K562 (cell line): Measurements from ENCODE around the gene IQCE. TPM values are rescaled to one million over a fixed set of nuclear protein-coding genes. Genes with fewer than 3 reads are reported as not detected.

Source experiments
- ARID1B ChIP-seq: fragments of 450-650 bp; IDR thresholded peaks from 2 replicates; pipeline ENCODE4 v1.6.1; 2016; ENCODE audit warnings: antibody characterized with exemption, mild to moderate bottlenecking, inconsistent platforms
- CC2D1A ChIP-seq: fragments of 450-650 bp; IDR thresholded peaks from 2 replicates; pipeline ENCODE4 v1.6.1; 2017; ENCODE audit warnings: mild to moderate bottlenecking
- HDAC3 ChIP-seq: fragments of 450-650 bp; IDR thresholded peaks from 2 replicates; pipeline ENCODE4 v1.6.1; 2018; ENCODE audit warnings: borderline replicate concordance, mild to moderate bottlenecking, moderate library complexity; ENCODE audit not compliant: partially characterized antibody
- MCM3 ChIP-seq: fragments of 450-650 bp; IDR thresholded peaks from 2 replicates; pipeline ENCODE4 v1.6.1; 2016
- RBFOX2 ChIP-seq: fragments of 200-400 bp; formaldehyde crosslinking; IDR thresholded peaks from 2 replicates; pipeline ENCODE4 v1.6.1; 2017; ENCODE audit warnings: low read depth, mild to moderate bottlenecking, low read length, moderate library complexity
- RUNX1 ChIP-seq: sonication (generic); IDR thresholded peaks from 2 replicates; pipeline ENCODE4 v1.6.1; 2016; ENCODE audit warnings: antibody characterized with exemption, low read depth
- SMAD2 ChIP-seq: fragments of 150-350 bp; IDR thresholded peaks from 2 replicates; pipeline ENCODE4 v1.6.1; 2014; ENCODE audit warnings: low read depth, mild to moderate bottlenecking, low read length
- TAF15 ChIP-seq: fragments of 200-400 bp; formaldehyde crosslinking; IDR thresholded peaks from 2 replicates; pipeline ENCODE4 v1.6.1; 2017; ENCODE audit warnings: mild to moderate bottlenecking, low read depth, low read length, moderate library complexity
- ZFP1 ChIP-seq: fragments of 450-650 bp; formaldehyde crosslinking; IDR thresholded peaks from 2 replicates; pipeline ENCODE4 v1.4.0; 2020; ENCODE audit warnings: mild to moderate bottlenecking, mixed read lengths
- ZFPM2 ChIP-seq: fragments of 250-450 bp; sonication (Bioruptor Pico); IDR thresholded peaks from 2 replicates; pipeline ENCODE4 v1.5.1; 2022; ENCODE audit warnings: mild to moderate bottlenecking
- ZKSCAN1 ChIP-seq: fragments of 150-350 bp; IDR thresholded peaks from 2 replicates; pipeline ENCODE4 v1.6.1; 2016; ENCODE audit warnings: low read depth, low read length
- ZNF644 ChIP-seq: fragments of 200-800 bp; sonication (Bioruptor generic); IDR thresholded peaks from 2 replicates; pipeline ENCODE4 v1.6.1; 2016; ENCODE audit warnings: low read depth, missing genetic modification characterization, missing compliant biosample characterization
- polyA plus RNA-seq, 8 experiments: library from polyadenylated mRNA; depleted of rRNA in 4 of 8; stranded (reverse) in 5 of 8; unstranded in 3 of 8; fragments of >200 nt; fragmentation: Nextera tagmentation in 2 of 8; fragmentation: Illumina TruSeq in 1 of 8; extraction: Ambion mirVana in 2 of 8; extraction: Trizol in 1 of 8; gene quantifications; 2 replicates each; pipeline versions ENCODE4 v1.2.1 to v1.2.3, GENCODE V29; 2011 to 2014; ENCODE audit warnings: inconsistent platforms in 1 of 8, missing spikeins in 1 of 8
- total RNA-seq, 7 experiments: library from RNA; depleted of rRNA in 6 of 7; stranded (reverse); fragments of >200 nt in 6 of 7; fragmentation: Illumina TruSeq in 2 of 7; extraction: Trizol in 2 of 7; gene quantifications; 2 replicates each; pipeline versions ENCODE4 v1.2.1 to v1.2.3, GENCODE V29; 2011 to 2021; ENCODE audit warnings: low replicate concordance in 1 of 7
- TF ChIP-seq, protein P1 (sequence below), 2 experiments: fragments of 450-650 bp; formaldehyde crosslinking in 1 of 2; IDR thresholded peaks; 2 replicates each; pipeline versions ENCODE4 v1.4.0 to v1.6.1; 2014 to 2020; ENCODE audit warnings: mild to moderate bottlenecking in 2 of 2, borderline replicate concordance in 1 of 2, low read depth in 1 of 2
- TF ChIP-seq, protein P2 (sequence below): fragments of 450-650 bp; conservative IDR thresholded peaks from 2 replicates; pipeline ENCODE4 v1.6.1; 2016; ENCODE audit warnings: missing genetic modification characterization, low read depth, mild to moderate bottlenecking, missing compliant biosample characterization, moderate library complexity
- TF ChIP-seq, protein P3 (sequence below): fragments of 250-450 bp; sonication (Bioruptor Pico); IDR thresholded peaks from 2 replicates; pipeline ENCODE4 v1.4.0; 2020; ENCODE audit warnings: mild to moderate bottlenecking, moderate library complexity

Gene IQCE
- total and polyA plus RNA-seq, 9 of the 15 experiments (the other 6 are each of a cell fraction or from before 2014, with no cell fraction given), result 0.18 to 8.5 (median 4.2) TPM

DNA sequence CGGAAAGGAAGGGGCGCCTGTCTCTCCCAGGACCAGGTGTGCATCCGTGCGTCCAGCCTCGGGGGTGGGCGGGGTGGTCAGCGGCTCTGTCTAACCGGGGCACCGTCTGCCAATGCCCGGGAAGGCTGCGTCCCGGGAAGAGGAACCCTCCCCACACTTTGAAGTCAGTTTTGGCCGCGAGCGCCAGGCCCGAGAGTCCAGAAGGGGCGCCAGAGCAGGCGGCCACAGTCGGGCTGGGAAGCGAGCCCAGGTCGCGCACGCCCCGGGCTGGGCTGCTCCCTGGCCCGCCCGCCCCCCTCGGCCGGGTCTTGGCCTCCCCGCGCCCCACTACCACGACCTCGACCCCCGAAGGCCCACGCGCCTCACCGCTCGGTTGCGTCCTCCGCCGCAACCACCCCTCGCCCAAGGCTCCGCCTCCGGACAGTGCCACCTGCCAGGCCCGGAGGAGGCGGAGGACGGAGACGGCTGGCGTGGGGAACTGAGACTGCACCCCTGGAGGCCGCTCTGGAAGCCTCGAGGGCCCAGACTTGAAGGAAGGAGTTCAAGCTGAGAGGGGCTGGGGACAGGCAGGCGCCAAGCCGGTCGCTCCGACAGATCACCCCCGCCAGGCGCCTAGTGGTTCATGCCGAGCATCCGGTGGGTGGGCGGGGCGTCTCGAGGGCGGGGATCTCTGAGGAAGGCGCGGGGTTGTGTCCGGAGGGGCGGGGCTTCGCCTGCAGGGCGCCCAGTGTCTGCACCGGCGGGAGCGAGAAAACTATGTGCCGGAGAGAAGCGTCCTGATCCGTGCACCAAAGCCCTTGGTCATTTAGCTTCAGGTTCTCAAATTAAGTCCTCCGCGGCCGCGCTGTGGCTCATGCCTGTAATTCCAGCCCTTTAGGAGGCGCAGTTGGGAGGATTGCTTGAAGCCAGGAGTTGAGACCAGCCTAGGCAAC is 3.4 kb upstream of the IQCE start, which contains the start of gene BRAT1 (continued):
- TF ChIP-seq MCM3 (no peak), SMAD2 (no peak), RBFOX2 (peak; percentile 83), ZKSCAN1 (peak; percentile 62), ZFPM2 (CRISPR knock-in tag) (no peak), ARID1B (peak; percentile 22), HDAC3 (no peak), CC2D1A (no peak), ZNF644 (tag) (no peak), TAF15 (no peak), RUNX1 (no peak), ZFP1 (CRISPR knock-in tag) (no peak)
- TF ChIP-seq, protein P1, sequence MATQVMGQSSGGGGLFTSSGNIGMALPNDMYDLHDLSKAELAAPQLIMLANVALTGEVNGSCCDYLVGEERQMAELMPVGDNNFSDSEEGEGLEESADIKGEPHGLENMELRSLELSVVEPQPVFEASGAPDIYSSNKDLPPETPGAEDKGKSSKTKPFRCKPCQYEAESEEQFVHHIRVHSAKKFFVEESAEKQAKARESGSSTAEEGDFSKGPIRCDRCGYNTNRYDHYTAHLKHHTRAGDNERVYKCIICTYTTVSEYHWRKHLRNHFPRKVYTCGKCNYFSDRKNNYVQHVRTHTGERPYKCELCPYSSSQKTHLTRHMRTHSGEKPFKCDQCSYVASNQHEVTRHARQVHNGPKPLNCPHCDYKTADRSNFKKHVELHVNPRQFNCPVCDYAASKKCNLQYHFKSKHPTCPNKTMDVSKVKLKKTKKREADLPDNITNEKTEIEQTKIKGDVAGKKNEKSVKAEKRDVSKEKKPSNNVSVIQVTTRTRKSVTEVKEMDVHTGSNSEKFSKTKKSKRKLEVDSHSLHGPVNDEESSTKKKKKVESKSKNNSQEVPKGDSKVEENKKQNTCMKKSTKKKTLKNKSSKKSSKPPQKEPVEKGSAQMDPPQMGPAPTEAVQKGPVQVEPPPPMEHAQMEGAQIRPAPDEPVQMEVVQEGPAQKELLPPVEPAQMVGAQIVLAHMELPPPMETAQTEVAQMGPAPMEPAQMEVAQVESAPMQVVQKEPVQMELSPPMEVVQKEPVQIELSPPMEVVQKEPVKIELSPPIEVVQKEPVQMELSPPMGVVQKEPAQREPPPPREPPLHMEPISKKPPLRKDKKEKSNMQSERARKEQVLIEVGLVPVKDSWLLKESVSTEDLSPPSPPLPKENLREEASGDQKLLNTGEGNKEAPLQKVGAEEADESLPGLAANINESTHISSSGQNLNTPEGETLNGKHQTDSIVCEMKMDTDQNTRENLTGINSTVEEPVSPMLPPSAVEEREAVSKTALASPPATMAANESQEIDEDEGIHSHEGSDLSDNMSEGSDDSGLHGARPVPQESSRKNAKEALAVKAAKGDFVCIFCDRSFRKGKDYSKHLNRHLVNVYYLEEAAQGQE (IDR thresholded peaks at IDR 0.05; ENCODE audit: borderline replicate concordance), result 0 out of 2 replicates have a peak, but pooled peaks have one; percentile 21
- TF ChIP-seq, protein P1 (CRISPR knock-in tag; IDR thresholded peaks at IDR 0.05; ENCODE audit: low read depth), result no peak
- TF ChIP-seq, protein P2, sequence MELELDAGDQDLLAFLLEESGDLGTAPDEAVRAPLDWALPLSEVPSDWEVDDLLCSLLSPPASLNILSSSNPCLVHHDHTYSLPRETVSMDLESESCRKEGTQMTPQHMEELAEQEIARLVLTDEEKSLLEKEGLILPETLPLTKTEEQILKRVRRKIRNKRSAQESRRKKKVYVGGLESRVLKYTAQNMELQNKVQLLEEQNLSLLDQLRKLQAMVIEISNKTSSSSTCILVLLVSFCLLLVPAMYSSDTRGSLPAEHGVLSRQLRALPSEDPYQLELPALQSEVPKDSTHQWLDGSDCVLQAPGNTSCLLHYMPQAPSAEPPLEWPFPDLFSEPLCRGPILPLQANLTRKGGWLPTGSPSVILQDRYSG (tag), result no peak
- TF ChIP-seq, protein P3, sequence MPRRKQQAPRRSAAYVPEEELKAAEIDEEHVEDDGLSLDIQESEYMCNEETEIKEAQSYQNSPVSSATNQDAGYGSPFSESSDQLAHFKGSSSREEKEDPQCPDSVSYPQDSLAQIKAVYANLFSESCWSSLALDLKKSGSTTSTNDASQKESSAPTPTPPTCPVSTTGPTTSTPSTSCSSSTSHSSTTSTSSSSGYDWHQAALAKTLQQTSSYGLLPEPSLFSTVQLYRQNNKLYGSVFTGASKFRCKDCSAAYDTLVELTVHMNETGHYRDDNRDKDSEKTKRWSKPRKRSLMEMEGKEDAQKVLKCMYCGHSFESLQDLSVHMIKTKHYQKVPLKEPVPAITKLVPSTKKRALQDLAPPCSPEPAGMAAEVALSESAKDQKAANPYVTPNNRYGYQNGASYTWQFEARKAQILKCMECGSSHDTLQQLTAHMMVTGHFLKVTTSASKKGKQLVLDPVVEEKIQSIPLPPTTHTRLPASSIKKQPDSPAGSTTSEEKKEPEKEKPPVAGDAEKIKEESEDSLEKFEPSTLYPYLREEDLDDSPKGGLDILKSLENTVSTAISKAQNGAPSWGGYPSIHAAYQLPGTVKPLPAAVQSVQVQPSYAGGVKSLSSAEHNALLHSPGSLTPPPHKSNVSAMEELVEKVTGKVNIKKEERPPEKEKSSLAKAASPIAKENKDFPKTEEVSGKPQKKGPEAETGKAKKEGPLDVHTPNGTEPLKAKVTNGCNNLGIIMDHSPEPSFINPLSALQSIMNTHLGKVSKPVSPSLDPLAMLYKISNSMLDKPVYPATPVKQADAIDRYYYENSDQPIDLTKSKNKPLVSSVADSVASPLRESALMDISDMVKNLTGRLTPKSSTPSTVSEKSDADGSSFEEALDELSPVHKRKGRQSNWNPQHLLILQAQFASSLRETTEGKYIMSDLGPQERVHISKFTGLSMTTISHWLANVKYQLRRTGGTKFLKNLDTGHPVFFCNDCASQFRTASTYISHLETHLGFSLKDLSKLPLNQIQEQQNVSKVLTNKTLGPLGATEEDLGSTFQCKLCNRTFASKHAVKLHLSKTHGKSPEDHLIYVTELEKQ, result no peak
